GM20431 (cell line): ENCODE results near the gene CACNA1H.
"Not testable (repeated sequence)": the region's sequence is repeated elsewhere in the genome, so short reads cannot be mapped to it uniquely, and the experiment has no call there.

Experiments
- in situ Hi-C: fragments of 300-500 bp; cut with MseI, MboI; formaldehyde crosslinking; loops from one replicate; pipeline ENCODE4 v1.15.0; 2020; ENCODE audit warnings: low sequenced_read_pairs; ENCODE audit not compliant: unreplicated experiment

The CACNA1H gene

DNA sequence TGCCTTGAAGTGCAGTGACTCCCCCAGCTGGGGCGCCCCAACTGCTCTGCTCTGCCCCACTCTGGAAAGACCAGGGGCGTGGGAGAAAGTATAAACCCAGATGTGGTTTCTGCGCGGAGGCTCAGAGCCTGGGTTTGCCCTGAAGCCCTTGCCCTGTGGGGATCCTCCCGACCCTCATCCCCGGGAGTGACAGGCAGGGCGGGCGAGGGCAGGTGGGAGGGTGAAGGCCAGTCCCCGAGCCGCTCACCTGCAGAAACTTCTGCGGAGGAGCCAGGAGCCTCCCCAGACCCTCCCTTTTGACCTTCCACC is 106.8 kb downstream of the CACNA1H start:
- in situ Hi-C loops = no loop called here

DNA sequence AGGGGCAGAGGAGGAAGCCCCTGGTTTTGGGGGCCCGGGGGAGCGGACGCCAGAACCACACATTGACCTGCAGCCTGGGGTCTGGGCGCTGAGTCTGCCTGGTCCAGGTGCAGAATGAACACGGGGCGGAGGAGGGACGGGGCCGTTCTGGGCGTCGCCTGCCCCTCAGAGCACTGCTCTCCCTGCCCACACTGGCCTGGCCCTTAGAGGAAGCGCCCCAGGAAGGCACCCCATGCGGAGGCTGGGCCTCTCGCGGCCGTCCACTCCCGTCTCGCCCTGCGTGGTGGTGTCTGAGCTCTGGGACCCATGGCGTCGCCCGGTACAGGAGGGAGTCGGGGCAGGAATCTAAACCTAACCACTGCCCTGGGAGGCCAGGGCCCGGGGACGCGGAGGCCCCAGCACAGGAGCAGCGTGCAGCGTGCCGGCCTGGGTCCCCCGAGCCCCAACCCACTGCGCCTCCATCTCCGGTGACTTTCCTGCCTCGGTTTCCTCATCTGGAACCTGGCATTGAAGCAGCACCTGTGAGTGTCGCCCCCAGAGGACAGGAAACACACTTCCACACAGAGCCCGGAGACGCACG is 107.3 kb downstream of the CACNA1H start:
- in situ Hi-C loops = no loop called here

DNA sequence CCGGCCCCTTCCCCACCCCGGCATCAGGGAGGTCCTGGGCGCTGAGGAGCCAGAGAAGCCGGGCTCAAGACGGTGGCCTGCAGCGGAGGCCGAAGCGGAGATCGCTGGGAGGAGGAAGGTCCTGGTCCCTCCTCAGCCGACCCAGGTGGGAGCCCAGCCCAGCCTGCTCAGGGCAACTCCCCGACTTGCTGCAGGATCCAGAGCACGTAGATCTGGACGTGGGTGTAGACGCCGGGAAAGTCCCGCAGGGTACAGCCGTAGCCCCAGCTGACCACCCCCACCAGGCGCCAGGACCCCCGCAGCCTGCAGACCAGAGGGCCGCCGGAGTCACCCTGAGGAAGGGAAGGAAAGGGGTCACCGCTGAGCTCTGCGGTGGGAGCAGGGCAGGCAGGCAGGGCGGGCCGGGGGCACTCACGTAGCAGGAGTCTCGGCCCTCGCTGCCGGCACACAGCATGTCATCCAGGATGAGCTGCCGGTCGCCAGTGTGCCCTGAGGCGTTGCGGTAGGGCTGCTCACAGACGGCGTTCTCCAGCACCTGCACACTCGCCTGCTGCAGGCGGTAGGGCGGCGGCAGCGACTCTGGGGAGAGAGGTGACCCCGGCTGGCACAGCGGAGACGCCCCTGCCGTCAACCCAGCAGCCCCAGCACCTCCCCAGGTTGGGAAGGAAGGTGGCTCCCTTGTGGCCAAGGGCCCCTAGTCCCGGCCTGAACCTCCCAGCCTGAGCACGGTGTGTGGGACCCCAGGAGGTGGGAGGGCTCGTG is 108.4 kb downstream of the CACNA1H start:
- in situ Hi-C loops = no loop called here

DNA sequence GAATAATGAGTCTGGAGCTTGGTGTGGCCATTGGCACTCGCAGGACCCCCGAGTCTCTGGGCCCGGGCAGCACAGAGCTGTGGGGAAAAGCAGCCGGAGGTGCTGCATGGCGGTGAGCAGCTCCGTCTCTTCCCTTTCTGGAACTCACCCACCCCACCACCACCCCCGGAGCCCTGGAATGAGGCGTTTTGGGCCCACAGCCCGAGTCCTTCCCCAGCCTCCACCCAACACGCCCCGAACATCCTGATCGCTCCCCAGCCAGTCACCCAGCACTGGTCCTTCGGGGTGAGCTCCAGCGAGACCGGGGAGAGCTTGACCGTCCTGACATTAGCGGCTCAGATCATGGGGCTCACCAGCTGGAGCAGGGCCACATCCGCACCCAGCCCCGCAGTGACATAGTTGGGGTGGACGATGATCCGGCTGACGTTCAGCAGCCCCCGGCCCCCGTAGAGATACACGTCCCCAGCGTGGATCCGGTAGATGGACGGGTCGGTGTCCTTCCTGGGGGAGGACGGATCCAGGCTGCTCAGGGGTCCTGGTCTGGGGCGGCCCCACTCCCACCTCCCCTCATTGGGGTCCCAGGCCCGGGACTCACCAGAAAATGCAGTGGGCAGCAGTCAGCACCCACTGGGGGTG is 109.4 kb downstream of the CACNA1H start:
- in situ Hi-C loops = no loop called here

DNA sequence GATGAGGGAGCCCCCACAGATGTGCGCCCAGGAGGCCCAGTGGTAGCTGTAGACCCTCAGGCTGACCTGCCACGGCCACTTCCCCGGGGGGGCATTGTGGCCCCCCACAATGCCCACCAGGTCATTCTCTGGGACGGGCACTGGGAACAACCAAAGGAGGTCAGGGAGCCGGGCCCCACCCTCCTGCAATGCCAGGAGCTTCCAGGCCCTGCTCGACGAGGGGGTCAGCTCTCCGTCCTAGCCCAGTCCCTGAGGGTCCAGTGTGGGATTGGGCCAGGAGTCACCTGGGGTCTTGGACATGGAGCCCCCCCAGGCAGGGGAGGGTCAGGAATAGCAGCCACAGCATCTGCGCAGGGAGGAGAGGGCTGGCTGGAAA is 109.9 kb downstream of the CACNA1H start:
- in situ Hi-C loops = no loop called here

DNA sequence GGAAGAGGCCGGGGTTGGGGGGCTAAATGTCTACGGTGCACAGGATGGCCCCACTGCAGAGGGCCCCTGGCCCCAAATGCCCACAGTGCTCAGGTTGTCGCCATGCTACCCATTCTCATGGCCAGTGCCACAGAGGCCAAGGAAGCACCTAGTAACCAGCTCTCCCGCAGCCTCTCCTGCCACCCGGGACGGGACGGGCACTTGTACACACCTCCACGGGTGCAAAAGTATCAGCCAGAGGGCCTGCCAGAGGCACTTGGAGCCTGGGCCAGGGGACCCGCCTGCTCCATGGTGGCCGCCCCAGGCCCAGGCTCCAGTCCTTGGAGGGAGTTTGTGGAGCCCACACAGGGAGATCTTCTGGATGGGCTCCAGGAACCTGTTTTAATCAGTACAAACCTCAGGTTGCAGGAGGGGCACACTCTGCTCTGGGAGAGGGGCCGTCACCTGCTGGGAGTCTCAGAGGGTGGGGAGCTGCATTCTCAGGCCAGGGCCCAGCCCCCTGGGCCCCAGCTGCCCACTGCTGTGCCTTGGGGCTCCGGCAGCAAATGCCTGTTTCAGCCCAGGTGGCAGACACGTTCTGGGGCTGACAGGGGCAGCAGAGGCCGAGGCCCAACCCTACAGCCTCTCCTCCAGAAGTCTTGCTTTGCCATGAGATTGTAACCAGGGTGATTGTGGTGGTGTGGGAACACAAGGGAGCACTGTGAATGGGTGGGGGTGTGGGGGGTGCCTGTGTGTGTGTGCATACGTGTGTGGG is 110.9 kb downstream of the CACNA1H start:
- in situ Hi-C loops = no loop called here

DNA sequence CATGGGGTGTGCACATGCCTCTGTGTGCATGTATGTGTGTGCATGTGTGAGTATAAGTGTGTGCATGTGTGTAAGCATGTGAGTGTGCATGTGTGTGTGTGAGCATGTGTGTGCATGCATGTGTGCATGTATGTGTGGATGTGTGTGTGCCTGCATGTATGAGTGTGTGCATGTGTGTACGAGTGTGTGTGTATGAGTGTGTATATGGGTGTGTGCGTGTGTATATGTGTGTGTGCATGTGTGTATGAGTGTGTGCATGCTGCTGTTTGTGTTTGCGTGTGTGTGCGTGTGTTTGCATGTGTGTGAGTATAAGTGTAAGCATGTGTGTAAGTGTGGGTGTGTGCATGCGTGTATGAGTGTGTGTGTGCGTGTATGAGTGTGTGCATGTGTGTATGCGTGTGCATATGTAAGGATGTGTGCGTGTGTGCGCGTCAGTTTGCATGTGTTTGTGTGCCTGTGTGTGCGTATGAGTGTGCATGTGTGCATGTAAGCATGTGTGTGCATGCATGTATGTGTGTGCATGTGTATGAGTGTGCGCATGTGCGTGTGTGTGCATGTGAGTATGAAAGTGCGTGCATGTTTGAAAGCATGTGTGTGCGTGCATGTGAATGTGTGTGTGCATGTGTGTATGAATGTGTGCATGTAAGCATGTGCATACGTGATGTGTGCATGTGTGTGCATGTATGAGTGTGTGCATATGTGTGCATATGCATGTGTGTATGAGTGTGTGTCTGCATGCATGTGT is 111.6 kb downstream of the CACNA1H start:
- in situ Hi-C loops = no loop called here

DNA sequence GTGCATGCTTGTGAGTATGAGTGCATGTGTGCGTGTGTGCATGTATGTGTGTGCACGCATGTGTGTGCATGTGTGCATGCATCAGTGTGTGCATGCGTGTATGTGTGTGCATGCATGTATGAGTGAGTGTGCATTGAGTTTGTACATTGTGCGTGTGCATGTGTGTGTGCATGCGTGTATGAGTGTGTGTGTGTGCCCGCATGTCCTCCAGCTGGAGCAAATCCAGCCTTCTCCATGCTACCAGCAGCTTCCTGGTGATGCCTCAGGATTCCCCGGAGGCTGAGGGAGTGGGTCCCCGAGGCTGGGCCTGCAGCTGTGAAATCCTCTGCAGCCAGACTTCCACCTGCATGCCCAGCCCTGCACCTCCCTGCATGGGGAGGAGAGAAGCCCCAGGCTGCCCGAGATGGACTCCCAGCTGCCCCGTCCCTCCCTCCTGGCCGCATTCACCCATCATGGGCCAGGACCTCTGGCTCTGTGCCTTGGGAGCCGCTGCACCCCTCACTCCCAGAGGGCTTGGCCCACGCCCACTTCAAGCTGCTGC is 112.3 kb downstream of the CACNA1H start:
- in situ Hi-C loops = no loop called here

DNA sequence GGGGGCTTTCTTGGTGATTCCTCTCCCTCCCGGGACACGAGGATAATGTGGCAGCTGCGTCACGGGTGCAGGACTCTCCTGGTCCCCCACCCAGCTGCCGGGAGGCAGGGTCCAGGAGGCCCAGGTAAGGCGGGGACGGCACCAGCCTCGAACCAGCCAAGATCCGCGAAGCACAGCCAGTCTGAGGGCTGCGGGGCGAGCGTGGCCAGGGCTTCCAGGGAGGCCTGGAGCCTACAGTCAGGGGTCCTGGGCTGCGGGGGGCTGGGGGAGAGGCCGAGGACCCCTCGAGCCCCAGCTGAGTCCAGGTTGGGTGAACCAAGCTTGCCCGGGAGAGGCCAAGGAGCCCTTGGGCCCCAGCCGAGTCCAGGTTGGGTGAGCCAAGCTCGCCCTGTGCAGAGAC is 112.9 kb downstream of the CACNA1H start:
- in situ Hi-C loops = no loop called here

DNA sequence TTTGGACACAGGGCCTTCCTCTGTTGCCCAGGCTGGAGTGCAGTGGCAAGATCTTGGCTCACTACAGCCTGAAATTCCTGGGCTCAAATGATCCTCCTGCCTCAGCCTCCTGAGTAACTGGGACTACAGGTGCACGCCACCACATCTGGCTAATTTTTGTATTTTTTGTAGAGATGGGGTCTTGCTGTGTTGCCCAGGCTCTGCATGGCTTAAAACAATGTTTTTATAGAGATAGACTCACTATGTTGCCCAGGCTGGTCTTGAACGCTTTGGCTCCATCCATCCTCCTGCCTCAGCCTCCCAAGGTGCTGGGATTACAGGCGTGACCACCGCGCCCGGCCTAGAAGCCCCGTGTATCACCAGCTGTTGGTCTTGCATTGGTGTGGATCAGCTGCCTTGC is 116.5 kb downstream of the CACNA1H start:
- in situ Hi-C loops = not testable (repeated sequence)

DNA sequence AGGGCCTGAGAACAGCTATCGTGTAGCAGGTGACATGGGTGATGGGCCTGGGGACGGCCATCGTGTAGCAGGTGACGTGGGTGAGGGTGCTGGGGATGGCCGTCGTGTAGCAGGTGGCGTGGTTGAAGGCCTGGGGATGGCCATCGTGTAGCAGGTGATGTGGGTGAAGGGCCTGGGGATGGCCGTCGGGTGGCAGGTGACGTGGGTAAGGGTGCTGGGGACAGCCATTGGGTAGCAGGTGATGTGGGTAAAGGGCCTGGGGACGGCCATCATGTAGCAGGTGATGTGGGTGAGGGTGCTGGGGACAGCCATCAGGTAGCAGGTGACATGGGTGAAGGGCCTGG is 118.4 kb downstream of the CACNA1H start:
- in situ Hi-C loops = no loop called here
